Measurements from ENCODE around the gene EXOSC1.
"Not testable (repeated sequence)": the region's sequence is repeated elsewhere in the genome, so short reads cannot be mapped to it uniquely, and the experiment has no call there.

DNA sequence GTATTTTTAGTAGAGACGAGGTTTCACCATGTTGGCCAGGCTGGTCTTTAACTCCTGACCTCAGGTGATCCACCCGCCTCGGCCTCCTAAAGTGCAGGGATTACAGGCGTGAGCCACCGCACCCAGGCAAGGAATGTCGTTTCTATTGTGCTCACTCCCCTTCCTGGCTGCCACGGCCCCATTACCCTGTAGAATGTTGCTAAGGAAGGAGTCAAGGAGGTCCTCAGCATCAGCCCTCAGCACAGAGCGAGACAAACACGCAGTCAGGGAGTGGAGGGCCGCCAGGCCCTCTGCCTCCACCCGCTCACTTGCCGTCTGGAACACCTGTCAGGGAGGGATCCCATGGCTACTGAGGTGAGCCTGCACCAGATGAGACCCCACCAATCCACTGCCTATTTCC is 23.0 kb upstream of the EXOSC1 start:
- TF ChIP-seq, protein P1, sequence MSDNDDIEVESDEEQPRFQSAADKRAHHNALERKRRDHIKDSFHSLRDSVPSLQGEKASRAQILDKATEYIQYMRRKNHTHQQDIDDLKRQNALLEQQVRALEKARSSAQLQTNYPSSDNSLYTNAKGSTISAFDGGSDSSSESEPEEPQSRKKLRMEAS (IDR thresholded peaks at IDR 0.05; ENCODE audit: low read depth, low read length): not testable (repeated sequence)
- TF ChIP-seq, protein P2, sequence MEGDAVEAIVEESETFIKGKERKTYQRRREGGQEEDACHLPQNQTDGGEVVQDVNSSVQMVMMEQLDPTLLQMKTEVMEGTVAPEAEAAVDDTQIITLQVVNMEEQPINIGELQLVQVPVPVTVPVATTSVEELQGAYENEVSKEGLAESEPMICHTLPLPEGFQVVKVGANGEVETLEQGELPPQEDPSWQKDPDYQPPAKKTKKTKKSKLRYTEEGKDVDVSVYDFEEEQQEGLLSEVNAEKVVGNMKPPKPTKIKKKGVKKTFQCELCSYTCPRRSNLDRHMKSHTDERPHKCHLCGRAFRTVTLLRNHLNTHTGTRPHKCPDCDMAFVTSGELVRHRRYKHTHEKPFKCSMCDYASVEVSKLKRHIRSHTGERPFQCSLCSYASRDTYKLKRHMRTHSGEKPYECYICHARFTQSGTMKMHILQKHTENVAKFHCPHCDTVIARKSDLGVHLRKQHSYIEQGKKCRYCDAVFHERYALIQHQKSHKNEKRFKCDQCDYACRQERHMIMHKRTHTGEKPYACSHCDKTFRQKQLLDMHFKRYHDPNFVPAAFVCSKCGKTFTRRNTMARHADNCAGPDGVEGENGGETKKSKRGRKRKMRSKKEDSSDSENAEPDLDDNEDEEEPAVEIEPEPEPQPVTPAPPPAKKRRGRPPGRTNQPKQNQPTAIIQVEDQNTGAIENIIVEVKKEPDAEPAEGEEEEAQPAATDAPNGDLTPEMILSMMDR (IDR thresholded peaks at IDR 0.05; ENCODE audit: low read depth, low read length): not testable (repeated sequence)
- TF ChIP-seq MYC (IDR thresholded peaks at IDR 0.05; ENCODE audit: low read depth, low read length): not testable (repeated sequence)

Measured in NB4 (cell line).